Astrocyte (in vitro differentiated cells and primary cell): ENCODE results near the gene FGF22. TPM values are rescaled to one million over a fixed set of nuclear protein-coding genes. Genes with fewer than 3 reads are reported as not detected.

ENCODE experiments used
- DNase-seq: peaks from one replicate; pipeline ENCODE4 v3.0.0-alpha.2; 2010; ENCODE audit warnings: low read depth
- FAIRE-seq: peaks from 2 replicates; lab custom pipeline; 2011; peaks lifted over from hg19 to GRCh38; lab: Jason Lieb, UNC
- H2AFZ ChIP-seq: 2 replicates; pipeline ENCODE4 v1.6.0; 2012; ENCODE audit warnings: low read depth, low read length, inconsistent platforms
- H3K27ac ChIP-seq: 2 replicates; pipeline ENCODE4 v1.5.1; 2011; ENCODE audit warnings: low read depth, low read length, inconsistent platforms
- H3K27me3 ChIP-seq: 2 replicates; pipeline ENCODE4 v1.6.0; 2011; ENCODE audit warnings: low read length, inconsistent platforms; ENCODE audit not compliant: insufficient read depth
- H3K36me3 ChIP-seq: 2 replicates; pipeline ENCODE4 v1.5.1; 2011; ENCODE audit warnings: low read length, inconsistent platforms; ENCODE audit not compliant: insufficient read depth
- H3K4me1 ChIP-seq: 2 replicates; pipeline ENCODE4 v1.5.1; 2011; ENCODE audit warnings: low read length, inconsistent platforms; ENCODE audit not compliant: insufficient read depth
- H3K4me2 ChIP-seq: 2 replicates; pipeline ENCODE4 v1.6.0; 2012; ENCODE audit warnings: low read length, inconsistent platforms
- H3K4me3 ChIP-seq: 2 replicates; pipeline ENCODE4 v1.5.1; 2011; ENCODE audit warnings: low read depth, mild to moderate bottlenecking, low read length, inconsistent platforms; ENCODE audit not compliant: insufficient read depth
- H3K79me2 ChIP-seq: 2 replicates; pipeline ENCODE4 v1.6.0; 2012; ENCODE audit warnings: mild to moderate bottlenecking, low read length, inconsistent platforms; ENCODE audit not compliant: insufficient read depth
- H3K9ac ChIP-seq: 2 replicates; pipeline ENCODE4 v1.6.0; 2012; ENCODE audit warnings: mild to moderate bottlenecking, low read length, inconsistent platforms
- H3K9me3 ChIP-seq: 2 replicates; pipeline ENCODE4 v1.5.1; 2012; ENCODE audit warnings: low read depth, mild to moderate bottlenecking, low read length, inconsistent platforms; ENCODE audit not compliant: insufficient read depth
- H4K20me1 ChIP-seq: 2 replicates; pipeline ENCODE4 v1.6.0; 2012; ENCODE audit warnings: low read length, inconsistent platforms; ENCODE audit not compliant: insufficient read depth
- H3K27ac Mint-ChIP-seq: one replicate; pipeline ENCODE4 v1.8.0; 2021; ENCODE audit warnings: mild to moderate bottlenecking, mixed read lengths; ENCODE audit not compliant: unreplicated experiment
- H3K27me3 Mint-ChIP-seq: one replicate; pipeline ENCODE4 v1.8.0; 2021; ENCODE audit warnings: low read depth, mixed read lengths; ENCODE audit not compliant: unreplicated experiment
- H3K36me3 Mint-ChIP-seq: one replicate; pipeline ENCODE4 v1.8.0; 2021; ENCODE audit warnings: low read depth, mixed read lengths; ENCODE audit not compliant: unreplicated experiment
- H3K4me1 Mint-ChIP-seq: one replicate; pipeline ENCODE4 v1.8.0; 2021; ENCODE audit warnings: low read depth, mixed read lengths; ENCODE audit not compliant: unreplicated experiment
- H3K4me3 Mint-ChIP-seq: one replicate; pipeline ENCODE4 v1.8.0; 2021; ENCODE audit warnings: mild to moderate bottlenecking, moderate library complexity, mixed read lengths; ENCODE audit not compliant: unreplicated experiment
- H3K9me3 Mint-ChIP-seq: one replicate; pipeline ENCODE4 v1.8.0; 2021; ENCODE audit warnings: mild to moderate bottlenecking, mixed read lengths; ENCODE audit not compliant: unreplicated experiment
- CTCF ChIP-seq: IDR thresholded peaks from 2 replicates; pipeline ENCODE4 v1.5.1; 2011; ENCODE audit warnings: low read depth, mild to moderate bottlenecking, inconsistent platforms, low read length, moderate library complexity; ENCODE audit not compliant: insufficient read depth
- EZH2 ChIP-seq: IDR thresholded peaks from 2 replicates; pipeline ENCODE4 v1.6.1; 2012; ENCODE audit warnings: mild to moderate bottlenecking, low read length, inconsistent platforms; ENCODE audit not compliant: insufficient read depth
- total RNA-seq: library from RNA; stranded (reverse); gene quantifications from 2 replicates; pipeline ENCODE4 v1.2.1, GENCODE V29; 2021

The FGF22 gene
- total RNA-seq, 1 donor from 2014 or later = 0.25 TPM

- no peak overlapping the region for H3K4me2 ChIP-seq
- no peaks in the 10 kb centered on the region for H3K9me3 ChIP-seq
- H3K4me1 Mint-ChIP-seq = peaks cover 3% of the 10 kb centered on the region
- no peaks in the 10 kb centered on the region for H3K79me2 ChIP-seq
- TF ChIP-seq EZH2 = no peak
- peaks cover 19% of the 10 kb centered on the region for H3K4me1 ChIP-seq
- H3K36me3 ChIP-seq = no peaks in the 10 kb centered on the region
- H3K4me3 Mint-ChIP-seq = no peak overlapping the region
- H3K9ac ChIP-seq = no peak overlapping the region
- H2AFZ ChIP-seq = no peak overlapping the region
- no peak overlapping the region for H3K27ac Mint-ChIP-seq
- no peaks in the 10 kb centered on the region for H4K20me1 ChIP-seq
- H3K9me3 Mint-ChIP-seq = no peaks in the 10 kb centered on the region
- H3K36me3 Mint-ChIP-seq = peaks cover 7% of the 10 kb centered on the region
- H3K27me3 Mint-ChIP-seq = no peaks in the 10 kb centered on the region
- DNase-seq = no peak
- FAIRE-seq = no peak
- no peak overlapping the region for H3K4me3 ChIP-seq
- no peak overlapping the region for H3K27ac ChIP-seq
- no peaks in the 10 kb centered on the region for H3K27me3 ChIP-seq
Observed at GRCh38 chr19:608155-609003, 31.3 kb upstream of the FGF22 start.

GRCh38 chr19:609004-609346 lies 30.7 kb upstream of the FGF22 start:
- Mint-ChIP-seq H3K9me3 (no peaks in the 10 kb centered on the region), H3K27ac (no peak overlapping the region), H3K36me3 (peaks cover 8% of the 10 kb centered on the region), H3K4me1 (peaks cover 3% of the 10 kb centered on the region), H3K27me3 (no peaks in the 10 kb centered on the region), H3K4me3 (no peak overlapping the region)
- Histone ChIP-seq H3K4me3 (no peak overlapping the region), H3K4me2 (no peak overlapping the region), H3K27ac (no peak overlapping the region), H3K27me3 (no peaks in the 10 kb centered on the region), H3K9me3 (no peaks in the 10 kb centered on the region), H3K4me1 (peaks cover 19% of the 10 kb centered on the region), H3K36me3 (no peaks in the 10 kb centered on the region), H3K9ac (no peak overlapping the region), H3K79me2 (no peaks in the 10 kb centered on the region), H2AFZ (no peak overlapping the region), H4K20me1 (no peaks in the 10 kb centered on the region)
- DNase-seq = no peak
- FAIRE-seq = no peak
- TF ChIP-seq CTCF (no peak), EZH2 (no peak)

- H3K36me3 ChIP-seq = no peaks in the 10 kb centered on the region
- Mint-ChIP-seq H3K27me3 (no peaks in the 10 kb centered on the region), H3K4me3 (no peak overlapping the region), H3K9me3 (peaks cover 2% of the 10 kb centered on the region), H3K27ac (no peak overlapping the region), H3K36me3 (peaks cover 15% of the 10 kb centered on the region), H3K4me1 (peaks cover 3% of the 10 kb centered on the region)
- no peaks in the 10 kb centered on the region for H3K27me3 ChIP-seq
- no peaks in the 10 kb centered on the region for H3K9me3 ChIP-seq
- peak overlapping the region; percentile 95 for H3K27ac ChIP-seq
- peak overlapping the region; percentile 82 for H3K4me2 ChIP-seq
- no peak for FAIRE-seq
- no peaks in the 10 kb centered on the region for H3K79me2 ChIP-seq
- no peaks in the 10 kb centered on the region for H4K20me1 ChIP-seq
- no peak for TF ChIP-seq CTCF
- DNase-seq = no peak
- peak overlapping the region; percentile 63 for H2AFZ ChIP-seq
- H3K9ac ChIP-seq = peak overlapping the region; percentile 84
- peaks cover 19% of the 10 kb centered on the region for H3K4me1 ChIP-seq
- no peak overlapping the region for H3K4me3 ChIP-seq
Observed at GRCh38 chr19:610071-610800, 29.4 kb upstream of the FGF22 start.
